ENCODE results near the gene SVOPL. TPM values are rescaled to one million over a fixed set of nuclear protein-coding genes. Genes with fewer than 3 reads are reported as not detected.

Gene SVOPL
- total and polyA plus RNA-seq, 4 donors = 0.13 to 1.5 (median 0.39) TPM; not detected in 1

- H3K27ac ChIP-seq (ENCODE audit: low read depth in 1 of 2, low read length in 1 of 2) = no peak overlapping the region
- DNase-seq (no peak), ATAC-seq (ENCODE audit: insufficient read depth, low FRiP score) (no peak)
- no peak overlapping the region for H3K9ac ChIP-seq (ENCODE audit: insufficient read depth in 1 of 2, low read length in 2 of 2)
- H3K4me3 ChIP-seq = no peak overlapping the region
- H3K4me1 ChIP-seq (ENCODE audit: control insufficient read depth in 5 of 5, insufficient read depth in 5 of 5, low read length in 5 of 5) = peaks cover 0 to 11% (median 0%) of the 10 kb centered on the region in 5 donors
- H3K9me3 ChIP-seq (ENCODE audit: control insufficient read depth in 4 of 4, insufficient read depth in 3 of 4, low read length in 3 of 4) = peaks cover 0 to 2% (median 0%) of the 10 kb centered on the region in 4 donors
- no peaks in the 10 kb centered on the region for H3K36me3 ChIP-seq (ENCODE audit: control insufficient read depth in 4 of 4, insufficient read depth in 4 of 4, low read length in 4 of 4)
- WGBS, 2 donors = 96% methylated on average over 9 of the region's 9 CpGs
- TF ChIP-seq CTCF (IDR thresholded peaks at IDR 0.05; ENCODE audit: control extremely low read depth, extremely low read depth) = no peak
- H3K27me3 ChIP-seq (ENCODE audit: control insufficient read depth in 3 of 3, insufficient read depth in 3 of 3, low read length in 2 of 3) = no peaks in the 10 kb centered on the region
These were observed 11.5 kb upstream of the SVOPL start for GRCh38 chr7:138712652-138713051.

GRCh38 chr7:138710536-138711385, 9.6 kb upstream of the SVOPL start:
- H3K36me3 ChIP-seq (ENCODE audit: control insufficient read depth in 4 of 4, insufficient read depth in 4 of 4, low read length in 4 of 4) = no peaks in the 10 kb centered on the region
- ATAC-seq (ENCODE audit: insufficient read depth, low FRiP score) (no peak), DNase-seq (peak; percentile 53 to 76 (median 58))
- H3K27me3 ChIP-seq (ENCODE audit: control insufficient read depth in 3 of 3, insufficient read depth in 3 of 3, low read length in 2 of 3) = no peaks in the 10 kb centered on the region
- TF ChIP-seq CTCF (IDR thresholded peaks at IDR 0.05; ENCODE audit: control extremely low read depth, extremely low read depth) = no peak
- WGBS, 2 donors = 72% methylated on average over 15 of the region's 15 CpGs
- peaks cover 0 to 2% (median 0%) of the 10 kb centered on the region in 4 donors for H3K9me3 ChIP-seq (ENCODE audit: control insufficient read depth in 4 of 4, insufficient read depth in 3 of 4, low read length in 3 of 4)
- no peak overlapping the region for H3K27ac ChIP-seq (ENCODE audit: low read depth in 1 of 2, low read length in 1 of 2)
- no peak overlapping the region for H3K4me3 ChIP-seq
- no peak overlapping the region for H3K9ac ChIP-seq (ENCODE audit: insufficient read depth in 1 of 2, low read length in 2 of 2)
- H3K4me1 ChIP-seq (ENCODE audit: control insufficient read depth in 5 of 5, insufficient read depth in 5 of 5, low read length in 5 of 5) = peaks cover 0 to 11% (median 0%) of the 10 kb centered on the region in 5 donors

GRCh38 chr7:138705167-138705566, 4.0 kb upstream of the SVOPL start:
- ATAC-seq (ENCODE audit: insufficient read depth, low FRiP score) = no peak

More at GRCh38 chr7:138705167-138705566, 4.0 kb upstream of the SVOPL start:
- Histone ChIP-seq H3K4me3 (no peak overlapping the region), H3K4me1 (ENCODE audit: control insufficient read depth in 5 of 5, insufficient read depth in 5 of 5, low read length in 5 of 5) (no peaks in the 10 kb centered on the region), H3K36me3 (ENCODE audit: control insufficient read depth in 4 of 4, insufficient read depth in 4 of 4, low read length in 4 of 4) (no peaks in the 10 kb centered on the region), H3K9ac (ENCODE audit: insufficient read depth in 1 of 2, low read length in 2 of 2) (no peak overlapping the region), H3K9me3 (ENCODE audit: control insufficient read depth in 4 of 4, insufficient read depth in 3 of 4, low read length in 3 of 4) (peaks cover 0 to 2% (median 0%) of the 10 kb centered on the region in 4 donors), H3K27ac (ENCODE audit: low read depth in 1 of 2, low read length in 1 of 2) (no peak overlapping the region), H3K27me3 (ENCODE audit: control insufficient read depth in 3 of 3, insufficient read depth in 3 of 3, low read length in 2 of 3) (no peaks in the 10 kb centered on the region)
- 14 to 39% methylated on average over 7 of the region's 7 CpGs for WGBS, 2 donors
- TF ChIP-seq CTCF (IDR thresholded peaks at IDR 0.05; ENCODE audit: control extremely low read depth, extremely low read depth) = no peak
- no peak for DNase-seq

Data from lung (tissue), 12 donors.